ENCODE measurements around the gene BAAT.

The BAAT gene

GRCh38 chr9:101367323-101367722 lies 17.5 kb downstream of the BAAT start:
- no peak overlapping the region for H3K9ac ChIP-seq
- H4K20me1 ChIP-seq, result no peaks in the 10 kb centered on the region
- peaks cover 7% of the 10 kb centered on the region for H3K4me1 ChIP-seq
- no peak for TF ChIP-seq Cebpa-rat (IDR thresholded peaks at IDR 0.05)
- no peaks in the 10 kb centered on the region for H3K9me3 ChIP-seq
- H3K4me3 ChIP-seq, result no peak overlapping the region
- no peaks in the 10 kb centered on the region for H3K36me3 ChIP-seq
- no peaks in the 10 kb centered on the region for H3K27me3 ChIP-seq
- no peak overlapping the region for H3K27ac ChIP-seq
- H3K4me2 ChIP-seq, result no peak overlapping the region

DNA sequence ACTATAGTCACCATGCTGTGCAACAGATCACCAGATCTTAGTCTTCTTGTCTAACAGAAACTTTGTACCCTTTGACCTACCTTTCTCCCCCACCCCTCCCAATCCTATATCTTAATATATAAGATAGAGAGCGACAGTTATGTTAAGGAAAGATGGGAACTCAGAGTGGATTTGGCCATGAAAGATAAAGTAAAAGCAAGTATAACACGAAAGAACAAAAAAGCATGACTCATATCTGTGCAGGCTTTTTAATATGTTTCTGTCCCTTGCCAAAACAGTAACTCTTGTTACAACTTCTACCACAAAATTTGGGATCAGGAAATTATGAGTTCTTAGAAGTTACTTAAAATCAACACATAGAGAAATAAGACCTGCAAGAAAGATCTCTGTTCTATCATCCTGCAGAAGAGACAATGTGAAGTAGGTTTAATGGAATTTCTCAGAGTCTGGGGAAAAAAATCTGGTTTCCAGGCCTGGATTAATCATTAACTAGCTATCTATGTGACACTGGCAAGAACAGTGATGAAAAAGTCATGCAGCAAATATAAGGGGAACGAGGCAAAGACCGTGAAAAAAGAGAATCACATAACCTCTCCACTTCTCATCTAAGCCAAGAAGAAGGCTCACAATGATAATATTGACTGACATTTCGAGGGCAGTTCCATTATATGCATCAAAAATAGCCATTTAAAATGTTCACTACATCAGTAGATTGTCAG lies 18.6 kb downstream of the BAAT start:
- H3K9ac ChIP-seq, result no peak overlapping the region
- H3K4me3 ChIP-seq, result no peak overlapping the region
- H3K36me3 ChIP-seq, result no peaks in the 10 kb centered on the region
- H3K27ac ChIP-seq, result no peak overlapping the region
- H3K4me2 ChIP-seq, result no peak overlapping the region
- no peaks in the 10 kb centered on the region for H3K27me3 ChIP-seq
- H3K4me1 ChIP-seq, result peaks cover 7% of the 10 kb centered on the region
- TF ChIP-seq Cebpa-rat (IDR thresholded peaks at IDR 0.05), result no peak
- no peaks in the 10 kb centered on the region for H3K9me3 ChIP-seq
- H4K20me1 ChIP-seq, result no peaks in the 10 kb centered on the region

DNA sequence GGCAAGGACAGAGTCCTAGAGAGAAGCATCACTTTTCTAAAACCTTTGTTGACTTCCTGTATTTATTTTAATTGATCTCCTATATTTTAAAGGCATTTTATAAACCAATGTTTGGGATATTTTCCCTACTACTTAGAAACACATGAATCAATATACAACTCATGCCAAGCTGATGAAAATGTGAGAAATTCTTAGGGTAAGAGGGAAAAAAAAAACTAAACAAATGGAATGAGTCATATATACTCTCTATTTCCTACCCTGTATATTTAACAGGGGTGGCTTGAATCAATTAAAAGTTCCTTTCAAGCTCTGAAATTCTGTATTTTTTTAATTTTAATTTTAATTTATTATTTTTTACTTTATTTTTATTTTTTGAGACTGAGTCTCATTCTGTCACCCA lies 19.6 kb downstream of the BAAT start:
- no peaks in the 10 kb centered on the region for H3K27me3 ChIP-seq
- H3K36me3 ChIP-seq, result no peaks in the 10 kb centered on the region
- H4K20me1 ChIP-seq, result no peaks in the 10 kb centered on the region
- no peak overlapping the region for H3K4me3 ChIP-seq
- no peak overlapping the region for H3K9ac ChIP-seq
- peaks cover 7% of the 10 kb centered on the region for H3K4me1 ChIP-seq
- H3K27ac ChIP-seq, result no peak overlapping the region
- TF ChIP-seq Cebpa-rat (IDR thresholded peaks at IDR 0.05), result no peak
- no peaks in the 10 kb centered on the region for H3K9me3 ChIP-seq
- no peak overlapping the region for H3K4me2 ChIP-seq

DNA sequence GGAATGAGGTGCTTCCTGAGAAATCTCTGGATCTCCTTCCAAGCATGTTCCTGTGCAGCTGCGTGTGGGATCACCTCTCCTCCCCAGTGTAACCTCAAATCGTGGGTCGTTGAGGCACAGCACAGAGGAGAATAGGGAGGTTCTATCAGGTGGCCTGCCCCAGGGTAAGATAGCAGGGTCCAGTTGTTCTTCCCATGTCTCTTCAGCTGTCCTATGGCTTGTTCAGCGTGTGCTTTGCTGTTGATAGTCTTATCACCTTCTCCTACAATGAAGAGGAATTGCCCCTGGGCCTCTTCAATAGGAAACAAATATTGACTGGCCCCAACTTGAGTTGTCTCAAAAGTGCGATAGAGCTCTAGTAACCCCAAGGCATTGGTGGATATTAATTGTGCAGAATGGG lies 22.4 kb downstream of the BAAT start:
- H3K9ac ChIP-seq, result no peak overlapping the region
- no peak overlapping the region for H3K4me3 ChIP-seq
- no peak overlapping the region for H3K27ac ChIP-seq
- H3K27me3 ChIP-seq, result no peaks in the 10 kb centered on the region
- H3K4me1 ChIP-seq, result peaks cover 1% of the 10 kb centered on the region
- no peaks in the 10 kb centered on the region for H3K9me3 ChIP-seq
- TF ChIP-seq Cebpa-rat (IDR thresholded peaks at IDR 0.05), result no peak
- H3K4me2 ChIP-seq, result no peak overlapping the region
- no peaks in the 10 kb centered on the region for H3K36me3 ChIP-seq
- H4K20me1 ChIP-seq, result no peaks in the 10 kb centered on the region

- Histone ChIP-seq H3K9ac (no peak overlapping the region), H3K4me2 (no peak overlapping the region), H3K27ac (no peak overlapping the region), H3K4me3 (no peak overlapping the region), H3K36me3 (no peaks in the 10 kb centered on the region), H3K4me1 (no peaks in the 10 kb centered on the region), H4K20me1 (no peaks in the 10 kb centered on the region), H3K9me3 (no peaks in the 10 kb centered on the region), H3K27me3 (no peaks in the 10 kb centered on the region)
- TF ChIP-seq Cebpa-rat (IDR thresholded peaks at IDR 0.05), result no peak
Observed at GRCh38 chr9:101360647-101361046, 24.2 kb downstream of the BAAT start.

GRCh38 chr9:101359679-101360078 lies 25.1 kb downstream of the BAAT start:
- Histone ChIP-seq H3K27me3 (no peaks in the 10 kb centered on the region), H3K4me2 (no peak overlapping the region), H3K27ac (no peak overlapping the region), H3K4me3 (no peak overlapping the region), H3K4me1 (no peaks in the 10 kb centered on the region), H3K9ac (no peak overlapping the region), H3K9me3 (no peaks in the 10 kb centered on the region), H4K20me1 (no peaks in the 10 kb centered on the region), H3K36me3 (no peaks in the 10 kb centered on the region)
- TF ChIP-seq Cebpa-rat (IDR thresholded peaks at IDR 0.05), result no peak

GRCh38 chr9:101356619-101357018 lies 28.2 kb downstream of the BAAT start:
- H3K9me3 ChIP-seq, result no peaks in the 10 kb centered on the region
- no peaks in the 10 kb centered on the region for H3K36me3 ChIP-seq
- no peak overlapping the region for H3K27ac ChIP-seq
- H3K4me3 ChIP-seq, result no peak overlapping the region
- no peak overlapping the region for H3K4me2 ChIP-seq
- H3K27me3 ChIP-seq, result no peaks in the 10 kb centered on the region
- TF ChIP-seq Cebpa-rat (IDR thresholded peaks at IDR 0.05), result no peak
- no peak overlapping the region for H3K9ac ChIP-seq
- H4K20me1 ChIP-seq, result no peaks in the 10 kb centered on the region
- no peaks in the 10 kb centered on the region for H3K4me1 ChIP-seq

GRCh38 chr9:101354765-101355708 lies 29.8 kb downstream of the BAAT start:
- Histone ChIP-seq H4K20me1 (no peaks in the 10 kb centered on the region), H3K9me3 (no peaks in the 10 kb centered on the region), H3K27me3 (no peaks in the 10 kb centered on the region), H3K9ac (no peak overlapping the region), H3K4me3 (no peak overlapping the region), H3K36me3 (no peaks in the 10 kb centered on the region), H3K4me2 (no peak overlapping the region), H3K27ac (no peak overlapping the region), H3K4me1 (no peaks in the 10 kb centered on the region)
- TF ChIP-seq Cebpa-rat (IDR thresholded peaks at IDR 0.05), result no peak

DNA sequence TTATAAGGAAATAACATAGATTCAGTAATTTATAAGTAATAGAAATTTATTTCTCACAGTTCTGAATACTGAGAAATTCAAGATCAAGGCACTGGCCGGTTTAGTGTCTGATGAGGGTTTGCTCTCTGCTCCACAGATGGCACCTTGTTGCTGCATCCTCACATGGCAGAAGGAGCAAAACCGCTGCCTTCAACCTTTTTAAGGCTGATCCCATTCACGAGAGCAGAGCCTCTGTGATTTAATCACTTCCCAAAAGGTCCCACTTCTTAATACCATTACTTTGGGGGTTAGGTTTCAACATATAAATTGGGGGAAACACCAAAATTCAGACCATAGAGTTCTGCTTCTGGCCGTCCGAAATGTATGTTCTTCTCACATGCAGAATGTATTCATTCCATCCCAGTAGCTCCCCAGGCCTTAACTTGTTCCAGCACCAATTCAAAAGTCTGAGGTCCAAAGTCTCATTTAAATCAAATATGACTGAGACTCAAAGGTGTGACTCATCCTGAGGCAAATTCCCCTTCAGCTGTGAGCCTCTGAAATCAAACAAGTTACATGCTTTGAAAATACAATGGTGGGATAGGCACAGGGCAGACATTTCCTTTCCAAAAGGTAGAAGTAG lies 30.6 kb downstream of the BAAT start:
- TF ChIP-seq Cebpa-rat (IDR thresholded peaks at IDR 0.05), result no peak
- Histone ChIP-seq H3K27ac (no peak overlapping the region), H3K9me3 (no peaks in the 10 kb centered on the region), H3K4me3 (no peak overlapping the region), H4K20me1 (no peaks in the 10 kb centered on the region), H3K4me2 (no peak overlapping the region), H3K4me1 (no peaks in the 10 kb centered on the region), H3K36me3 (no peaks in the 10 kb centered on the region), H3K9ac (no peak overlapping the region), H3K27me3 (no peaks in the 10 kb centered on the region)

- Histone ChIP-seq H4K20me1 (no peaks in the 10 kb centered on the region), H3K4me1 (no peaks in the 10 kb centered on the region), H3K4me2 (no peak overlapping the region), H3K27ac (no peak overlapping the region), H3K36me3 (no peaks in the 10 kb centered on the region), H3K9ac (no peak overlapping the region), H3K9me3 (no peaks in the 10 kb centered on the region), H3K27me3 (no peaks in the 10 kb centered on the region), H3K4me3 (no peak overlapping the region)
- no peak for TF ChIP-seq Cebpa-rat (IDR thresholded peaks at IDR 0.05)
Observed at GRCh38 chr9:101353683-101354082, 31.1 kb downstream of the BAAT start.
